GM23338 (cell line): Measurements from ENCODE around the gene ADCY7.

ENCODE experiments used
- CREB1 ChIP-seq: fragments of 250-450 bp; sonication (Bioruptor Pico); IDR thresholded peaks from 2 replicates; pipeline ENCODE4 v1.5.0; 2020; ENCODE audit warnings: low read depth, mild to moderate bottlenecking, moderate library complexity
- EZH2 ChIP-seq: fragments of 200-600 bp; sonication (generic); IDR thresholded peaks from one replicate; pipeline ENCODE4 v1.8.0; 2017; ENCODE audit warnings: antibody characterized with exemption, mild to moderate bottlenecking, low read depth; ENCODE audit not compliant: unreplicated experiment
- EZH2phosphoT487 ChIP-seq: fragments of 200-600 bp; sonication (generic); IDR thresholded peaks from one replicate; pipeline ENCODE4 v1.8.1; 2018; ENCODE audit warnings: antibody characterized with exemption; ENCODE audit not compliant: unreplicated experiment
- NANOG ChIP-seq: IDR thresholded peaks from 2 replicates; pipeline ENCODE4 v1.6.1; 2016; ENCODE audit warnings: antibody characterized with exemption, borderline replicate concordance
- POLR2AphosphoS5 ChIP-seq: IDR thresholded peaks from 2 replicates; pipeline ENCODE4 v1.6.1; 2016; ENCODE audit warnings: antibody characterized with exemption, low read depth
- STAT1 ChIP-seq: IDR thresholded peaks from one replicate; pipeline ENCODE4 v1.6.1; 2016; ENCODE audit warnings: antibody characterized with exemption; ENCODE audit not compliant: unreplicated experiment
- ZNF331 ChIP-seq: fragments of 250-450 bp; sonication (Bioruptor Pico); IDR thresholded peaks from 2 replicates; pipeline ENCODE4 v1.5.0; 2020; ENCODE audit warnings: low read depth, mild to moderate bottlenecking, moderate library complexity
- TF ChIP-seq, protein P1 (sequence below), 2 experiments: fragments of 200-600 bp in 1 of 2; sonication (generic) in 1 of 2; conservative IDR thresholded peaks; 2 replicates each; pipeline versions ENCODE4 v1.5.1 to v1.6.1; 2016 to 2017; ENCODE audit warnings: antibody characterized with exemption in 2 of 2, low read depth in 2 of 2, mild to moderate bottlenecking in 2 of 2, moderate library complexity in 1 of 2
- TF ChIP-seq, protein P2 (sequence below): IDR thresholded peaks from one replicate; pipeline ENCODE4 v1.6.1; 2018; ENCODE audit warnings: antibody characterized with exemption; ENCODE audit not compliant: unreplicated experiment
- TF ChIP-seq, protein P3 (sequence below): IDR thresholded peaks from 2 replicates; pipeline ENCODE4 v1.6.1; 2016; ENCODE audit warnings: antibody characterized with exemption

- TF ChIP-seq EZH2 = no peak
- TF ChIP-seq, protein P1, sequence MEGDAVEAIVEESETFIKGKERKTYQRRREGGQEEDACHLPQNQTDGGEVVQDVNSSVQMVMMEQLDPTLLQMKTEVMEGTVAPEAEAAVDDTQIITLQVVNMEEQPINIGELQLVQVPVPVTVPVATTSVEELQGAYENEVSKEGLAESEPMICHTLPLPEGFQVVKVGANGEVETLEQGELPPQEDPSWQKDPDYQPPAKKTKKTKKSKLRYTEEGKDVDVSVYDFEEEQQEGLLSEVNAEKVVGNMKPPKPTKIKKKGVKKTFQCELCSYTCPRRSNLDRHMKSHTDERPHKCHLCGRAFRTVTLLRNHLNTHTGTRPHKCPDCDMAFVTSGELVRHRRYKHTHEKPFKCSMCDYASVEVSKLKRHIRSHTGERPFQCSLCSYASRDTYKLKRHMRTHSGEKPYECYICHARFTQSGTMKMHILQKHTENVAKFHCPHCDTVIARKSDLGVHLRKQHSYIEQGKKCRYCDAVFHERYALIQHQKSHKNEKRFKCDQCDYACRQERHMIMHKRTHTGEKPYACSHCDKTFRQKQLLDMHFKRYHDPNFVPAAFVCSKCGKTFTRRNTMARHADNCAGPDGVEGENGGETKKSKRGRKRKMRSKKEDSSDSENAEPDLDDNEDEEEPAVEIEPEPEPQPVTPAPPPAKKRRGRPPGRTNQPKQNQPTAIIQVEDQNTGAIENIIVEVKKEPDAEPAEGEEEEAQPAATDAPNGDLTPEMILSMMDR (conservative IDR thresholded peaks at IDR 0.05; ENCODE audit: low read depth in 2 of 2) = no peak
- TF ChIP-seq CREB1 = no peak
- no peak for TF ChIP-seq STAT1
- TF ChIP-seq POLR2AphosphoS5 = no peak
- TF ChIP-seq EZH2phosphoT487 = no peak
- no peak for TF ChIP-seq ZNF331 (CRISPR knock-in tag)
- TF ChIP-seq, protein P2, sequence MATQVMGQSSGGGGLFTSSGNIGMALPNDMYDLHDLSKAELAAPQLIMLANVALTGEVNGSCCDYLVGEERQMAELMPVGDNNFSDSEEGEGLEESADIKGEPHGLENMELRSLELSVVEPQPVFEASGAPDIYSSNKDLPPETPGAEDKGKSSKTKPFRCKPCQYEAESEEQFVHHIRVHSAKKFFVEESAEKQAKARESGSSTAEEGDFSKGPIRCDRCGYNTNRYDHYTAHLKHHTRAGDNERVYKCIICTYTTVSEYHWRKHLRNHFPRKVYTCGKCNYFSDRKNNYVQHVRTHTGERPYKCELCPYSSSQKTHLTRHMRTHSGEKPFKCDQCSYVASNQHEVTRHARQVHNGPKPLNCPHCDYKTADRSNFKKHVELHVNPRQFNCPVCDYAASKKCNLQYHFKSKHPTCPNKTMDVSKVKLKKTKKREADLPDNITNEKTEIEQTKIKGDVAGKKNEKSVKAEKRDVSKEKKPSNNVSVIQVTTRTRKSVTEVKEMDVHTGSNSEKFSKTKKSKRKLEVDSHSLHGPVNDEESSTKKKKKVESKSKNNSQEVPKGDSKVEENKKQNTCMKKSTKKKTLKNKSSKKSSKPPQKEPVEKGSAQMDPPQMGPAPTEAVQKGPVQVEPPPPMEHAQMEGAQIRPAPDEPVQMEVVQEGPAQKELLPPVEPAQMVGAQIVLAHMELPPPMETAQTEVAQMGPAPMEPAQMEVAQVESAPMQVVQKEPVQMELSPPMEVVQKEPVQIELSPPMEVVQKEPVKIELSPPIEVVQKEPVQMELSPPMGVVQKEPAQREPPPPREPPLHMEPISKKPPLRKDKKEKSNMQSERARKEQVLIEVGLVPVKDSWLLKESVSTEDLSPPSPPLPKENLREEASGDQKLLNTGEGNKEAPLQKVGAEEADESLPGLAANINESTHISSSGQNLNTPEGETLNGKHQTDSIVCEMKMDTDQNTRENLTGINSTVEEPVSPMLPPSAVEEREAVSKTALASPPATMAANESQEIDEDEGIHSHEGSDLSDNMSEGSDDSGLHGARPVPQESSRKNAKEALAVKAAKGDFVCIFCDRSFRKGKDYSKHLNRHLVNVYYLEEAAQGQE = no peak
- TF ChIP-seq, protein P3, sequence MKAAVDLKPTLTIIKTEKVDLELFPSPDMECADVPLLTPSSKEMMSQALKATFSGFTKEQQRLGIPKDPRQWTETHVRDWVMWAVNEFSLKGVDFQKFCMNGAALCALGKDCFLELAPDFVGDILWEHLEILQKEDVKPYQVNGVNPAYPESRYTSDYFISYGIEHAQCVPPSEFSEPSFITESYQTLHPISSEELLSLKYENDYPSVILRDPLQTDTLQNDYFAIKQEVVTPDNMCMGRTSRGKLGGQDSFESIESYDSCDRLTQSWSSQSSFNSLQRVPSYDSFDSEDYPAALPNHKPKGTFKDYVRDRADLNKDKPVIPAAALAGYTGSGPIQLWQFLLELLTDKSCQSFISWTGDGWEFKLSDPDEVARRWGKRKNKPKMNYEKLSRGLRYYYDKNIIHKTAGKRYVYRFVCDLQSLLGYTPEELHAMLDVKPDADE = no peak
- TF ChIP-seq NANOG = no peak
Observed at GRCh38 chr16:50270510-50271147, 4.3 kb downstream of the ADCY7 start.
